BJ (cell line): ENCODE results near the gene CIITA. TPM values are rescaled to one million over a fixed set of nuclear protein-coding genes. Genes with fewer than 3 reads are reported as not detected.
A peak's percentile ranks its signal among the peaks of the same experiment; 100 is the strongest.
"Not testable (repeated sequence)": the region's sequence is repeated elsewhere in the genome, so short reads cannot be mapped to it uniquely, and the experiment has no call there.

Experiments used
- CTCF ChIA-PET: fragments of 350-600 bp; formaldehyde crosslinking; extraction: SDS; loops from one replicate; lab custom pipeline; 2021; ENCODE audit warnings: antibody characterized with exemption, inconsistent platforms; lab: Yijun Ruan, JAX
- POLR2A ChIA-PET: fragments of 300-600 bp; sonication (Branson Sonifier 250); formaldehyde crosslinking; extraction: SDS; loops from one replicate; lab custom pipeline; 2021; ENCODE audit warnings: antibody characterized with exemption; lab: Charles Lee
- DNase-seq: peaks from one replicate; pipeline ENCODE4 v3.0.0-alpha.2; 2011; ENCODE audit warnings: low read depth
- H3K27me3 ChIP-seq: 2 replicates; pipeline ENCODE4 v1.6.0; 2011; ENCODE audit warnings: low read length; ENCODE audit not compliant: control insufficient read depth, insufficient read depth
- H3K36me3 ChIP-seq: 2 replicates; pipeline ENCODE4 v1.5.1; 2011; ENCODE audit warnings: low read length; ENCODE audit not compliant: control insufficient read depth, insufficient read depth
- H3K4me3 ChIP-seq: 2 replicates; pipeline ENCODE4 v1.5.1; 2011; ENCODE audit warnings: low read depth, mild to moderate bottlenecking, control low read depth, low read length
- polyA plus RNA-seq: library from polyadenylated mRNA; depleted of rRNA; stranded (reverse); fragments of >200 nt; gene quantifications from 2 replicates; pipeline ENCODE4 v1.2.3, GENCODE V29; 2011
- TF ChIP-seq, protein P1 (sequence below): IDR thresholded peaks from 2 replicates; pipeline ENCODE4 v1.5.1; 2011; ENCODE audit warnings: low read depth, mild to moderate bottlenecking, control low read depth, inconsistent platforms, low read length, moderate library complexity; ENCODE audit not compliant: insufficient read depth

CIITA gene
- polyA plus RNA-seq, 1 experiment = not detected

DNA sequence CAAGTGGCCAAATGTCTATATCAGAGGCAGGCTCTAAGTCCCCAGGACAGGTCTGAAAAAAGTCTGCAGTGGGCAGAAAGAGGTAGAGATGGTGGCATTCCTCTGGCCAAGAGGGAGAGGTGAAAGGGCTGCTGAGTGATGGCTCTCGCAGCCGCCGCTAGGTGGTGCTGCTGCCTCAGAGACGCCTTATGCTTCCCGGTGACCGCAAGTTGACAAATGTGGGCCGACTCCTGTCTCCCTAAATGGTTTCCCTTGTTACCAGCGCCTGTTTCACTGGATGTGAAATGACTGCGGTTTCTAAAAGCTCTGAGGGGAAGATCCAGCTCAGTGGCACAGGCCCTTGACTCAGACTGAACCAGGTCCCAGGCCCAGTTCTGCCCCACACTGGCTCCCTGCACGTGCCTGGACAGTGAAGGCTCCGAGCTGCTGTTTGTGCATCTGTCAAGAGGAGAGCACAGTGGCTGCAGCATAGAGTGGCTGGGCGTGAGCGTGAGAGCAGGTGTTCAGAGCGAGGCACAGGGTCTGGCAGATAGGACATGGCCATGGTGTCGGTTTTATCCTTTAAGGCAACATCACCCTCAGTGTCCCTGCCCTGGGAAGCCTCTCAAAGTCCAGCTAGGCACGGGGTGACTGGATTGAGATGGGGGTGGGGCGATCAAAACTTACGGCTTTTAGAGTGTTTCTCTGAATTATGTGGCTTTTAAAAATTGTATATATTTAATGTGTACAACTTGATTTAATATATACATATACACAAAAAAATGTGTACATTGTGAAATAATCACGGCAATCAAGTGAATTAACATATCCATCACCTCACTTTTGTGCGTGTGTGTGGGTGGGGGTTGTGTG is 87.3 kb downstream of the CIITA start:
- Histone ChIP-seq H3K27me3 (no peaks in the 10 kb centered on the region), H3K36me3 (peaks cover 3% of the 10 kb centered on the region), H3K4me3 (no peak overlapping the region)
- ChIA-PET CTCF (interaction anchor here (0.6 to 11.2 kb wide), 53 partner anchors 8 to 769 kb away, joined by 3 to 209 read pairs (median 4); partner anchors contain the start of genes PRM3, SOCS1 and TNP2), POLR2A (interaction anchor here (1.0 kb wide), 1 partner anchor 292 kb away, joined by 3 read pairs; the partner anchor contains the start of gene SOCS1)
- TF ChIP-seq, protein P1, sequence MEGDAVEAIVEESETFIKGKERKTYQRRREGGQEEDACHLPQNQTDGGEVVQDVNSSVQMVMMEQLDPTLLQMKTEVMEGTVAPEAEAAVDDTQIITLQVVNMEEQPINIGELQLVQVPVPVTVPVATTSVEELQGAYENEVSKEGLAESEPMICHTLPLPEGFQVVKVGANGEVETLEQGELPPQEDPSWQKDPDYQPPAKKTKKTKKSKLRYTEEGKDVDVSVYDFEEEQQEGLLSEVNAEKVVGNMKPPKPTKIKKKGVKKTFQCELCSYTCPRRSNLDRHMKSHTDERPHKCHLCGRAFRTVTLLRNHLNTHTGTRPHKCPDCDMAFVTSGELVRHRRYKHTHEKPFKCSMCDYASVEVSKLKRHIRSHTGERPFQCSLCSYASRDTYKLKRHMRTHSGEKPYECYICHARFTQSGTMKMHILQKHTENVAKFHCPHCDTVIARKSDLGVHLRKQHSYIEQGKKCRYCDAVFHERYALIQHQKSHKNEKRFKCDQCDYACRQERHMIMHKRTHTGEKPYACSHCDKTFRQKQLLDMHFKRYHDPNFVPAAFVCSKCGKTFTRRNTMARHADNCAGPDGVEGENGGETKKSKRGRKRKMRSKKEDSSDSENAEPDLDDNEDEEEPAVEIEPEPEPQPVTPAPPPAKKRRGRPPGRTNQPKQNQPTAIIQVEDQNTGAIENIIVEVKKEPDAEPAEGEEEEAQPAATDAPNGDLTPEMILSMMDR = peak; percentile 96
- no peak for DNase-seq

DNA sequence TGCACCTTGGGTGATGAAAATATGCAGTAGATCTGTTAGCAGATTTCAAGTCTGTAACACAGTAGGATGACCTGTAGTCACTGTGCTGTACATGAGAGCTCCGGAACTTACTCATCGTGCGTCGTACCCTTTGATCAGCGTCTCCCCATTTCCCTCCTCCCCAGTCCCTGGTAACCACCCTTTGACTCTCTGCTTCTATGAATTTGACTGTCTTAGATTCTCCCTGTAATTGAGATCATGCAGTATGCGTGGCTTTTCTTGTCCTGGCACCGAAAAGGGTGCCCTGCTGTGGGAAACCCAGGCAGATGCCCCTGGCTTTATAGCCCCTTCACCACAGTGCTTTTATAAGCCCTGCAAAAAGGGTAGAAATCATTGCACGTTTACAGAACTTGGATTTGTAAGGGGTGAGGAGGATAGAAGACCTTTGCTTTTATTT is 87.9 kb downstream of the CIITA start:
- Histone ChIP-seq H3K36me3 (peaks cover 3% of the 10 kb centered on the region), H3K27me3 (no peaks in the 10 kb centered on the region), H3K4me3 (no peak overlapping the region)
- DNase-seq = no peak
- TF ChIP-seq, protein P1 = no peak
- POLR2A ChIA-PET = no interaction called here
- CTCF ChIA-PET = interaction anchor here (0.8 to 11.2 kb wide), 27 partner anchors 11 to 767 kb away, joined by 3 to 209 read pairs (median 5); partner anchors contain the start of genes CLEC16A and SOCS1

DNA sequence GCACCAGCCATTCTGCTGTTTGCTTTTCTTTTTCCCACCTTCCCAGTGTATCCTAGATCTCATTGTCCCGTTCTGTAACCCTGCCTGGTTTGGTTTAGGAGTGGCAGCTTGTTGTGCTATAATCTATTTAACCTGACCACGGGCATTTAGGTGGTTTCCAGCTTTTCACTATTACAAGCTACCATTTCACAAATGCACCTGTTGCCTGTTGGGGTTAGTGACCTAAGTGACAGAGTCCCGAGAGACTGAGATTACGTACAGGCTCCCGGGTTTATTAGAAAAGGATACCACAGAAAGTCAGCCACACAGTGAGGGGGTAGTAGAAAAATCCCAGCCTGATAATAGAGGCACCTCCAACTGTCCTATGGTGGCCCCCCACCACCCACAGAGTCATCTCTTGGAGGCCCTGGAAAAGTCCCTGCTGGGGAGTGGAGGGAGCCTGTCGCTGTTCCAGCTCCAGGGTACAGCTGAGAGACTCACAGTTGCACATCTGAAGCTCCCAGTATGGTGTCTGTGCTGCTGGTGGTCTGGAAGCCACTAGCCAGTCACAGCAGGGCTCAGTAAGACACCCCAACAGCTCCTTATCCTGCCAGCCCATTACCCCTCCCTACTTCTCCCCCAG is 88.5 kb downstream of the CIITA start:
- ChIA-PET POLR2A (no interaction called here), CTCF (interaction anchor here (0.9 to 11.2 kb wide), 6 partner anchors 16 to 431 kb away, joined by 3 to 209 read pairs (median 20); partner anchors contain the start of genes CLEC16A and SOCS1)
- no peak for DNase-seq

DNA sequence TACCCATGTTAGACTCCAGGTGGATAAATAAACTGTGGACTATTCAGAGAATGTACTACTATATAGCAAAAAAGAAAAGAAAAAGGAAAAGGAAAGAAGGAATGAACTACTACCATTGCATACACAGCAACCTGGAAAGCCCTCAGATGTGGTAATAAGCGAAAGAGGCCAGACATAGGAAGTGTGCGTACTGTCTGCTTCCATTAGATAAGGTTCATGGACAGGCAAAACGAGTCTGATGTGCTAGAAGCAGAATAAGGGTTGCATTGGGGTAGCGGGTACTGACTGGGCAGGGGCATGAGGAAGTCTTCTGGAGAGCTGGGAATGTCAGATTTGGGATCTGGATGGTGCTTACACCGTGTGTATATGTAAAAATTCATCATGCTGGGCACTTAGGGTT is 89.1 kb downstream of the CIITA start:
- Histone ChIP-seq H3K4me3 (no peak overlapping the region), H3K27me3 (no peaks in the 10 kb centered on the region), H3K36me3 (peaks cover 3% of the 10 kb centered on the region)
- ChIA-PET POLR2A (no interaction called here), CTCF (interaction anchor here (0.9 to 11.2 kb wide), 4 partner anchors 22 to 430 kb away, joined by 3 to 209 read pairs (median 4); partner anchors contain the start of genes CLEC16A and SOCS1)
- DNase-seq = no peak
- TF ChIP-seq, protein P1 = no peak

More for the DNA sequence above, 88.5 kb downstream of the CIITA start:
- Histone ChIP-seq H3K27me3 (no peaks in the 10 kb centered on the region), H3K36me3 (peaks cover 3% of the 10 kb centered on the region), H3K4me3 (no peak overlapping the region)
- TF ChIP-seq, protein P1 = no peak

DNA sequence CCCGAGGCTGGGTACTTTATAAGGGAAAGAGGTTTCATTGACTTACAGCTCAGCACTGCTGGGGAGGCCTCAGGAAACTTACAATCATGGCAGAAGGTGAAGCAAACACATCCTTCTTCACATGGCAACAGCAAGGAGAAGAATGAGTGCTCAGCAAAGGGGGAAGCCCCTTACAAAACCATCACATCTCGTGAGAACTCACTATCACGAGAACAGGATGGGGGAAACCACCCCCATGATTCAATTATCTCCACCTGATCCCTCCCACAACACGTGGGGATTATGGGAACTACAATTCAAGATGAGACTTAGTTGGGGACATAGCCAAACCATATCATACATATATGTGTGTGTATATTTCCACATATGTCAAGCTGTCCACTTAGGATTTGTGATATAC is 89.6 kb downstream of the CIITA start:
- DNase-seq, H3K36me3 ChIP-seq, H3K27me3 ChIP-seq, POLR2A ChIA-PET, H3K4me3 ChIP-seq: not testable (repeated sequence)
- CTCF ChIA-PET = interaction anchor here (11.2 kb wide), 1 partner anchor 289 kb away, joined by 209 read pairs; the partner anchor contains the start of gene SOCS1
